GM10847 (cell line): ENCODE results near the gene PYGB.

Source experiments
- POLR2A ChIP-seq: IDR thresholded peaks from 2 replicates; pipeline ENCODE4 v1.6.1; 2011; ENCODE audit not compliant: insufficient read length; ENCODE audit errors: extremely low read depth

Gene PYGB

DNA sequence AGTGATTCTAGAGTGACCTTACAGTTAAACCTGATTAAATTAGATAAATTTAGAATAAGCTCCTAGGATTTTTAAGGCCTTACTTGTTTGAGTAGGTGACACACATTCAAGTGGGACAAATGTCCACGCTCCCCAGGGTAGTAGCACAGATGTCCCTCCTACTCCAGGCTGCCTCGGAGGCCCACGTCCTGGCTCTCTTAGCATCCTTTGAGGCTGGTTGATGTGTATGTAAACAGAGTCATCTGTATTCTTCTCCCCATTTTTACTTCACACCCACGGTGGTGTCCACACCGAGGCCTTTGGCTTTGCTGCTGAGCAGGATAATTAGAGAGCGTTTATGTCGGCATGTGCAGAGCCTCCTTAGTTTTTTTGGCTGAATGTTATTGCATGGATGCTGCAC, 36.6 kb upstream of the PYGB start:
- no peak for TF ChIP-seq POLR2A

DNA sequence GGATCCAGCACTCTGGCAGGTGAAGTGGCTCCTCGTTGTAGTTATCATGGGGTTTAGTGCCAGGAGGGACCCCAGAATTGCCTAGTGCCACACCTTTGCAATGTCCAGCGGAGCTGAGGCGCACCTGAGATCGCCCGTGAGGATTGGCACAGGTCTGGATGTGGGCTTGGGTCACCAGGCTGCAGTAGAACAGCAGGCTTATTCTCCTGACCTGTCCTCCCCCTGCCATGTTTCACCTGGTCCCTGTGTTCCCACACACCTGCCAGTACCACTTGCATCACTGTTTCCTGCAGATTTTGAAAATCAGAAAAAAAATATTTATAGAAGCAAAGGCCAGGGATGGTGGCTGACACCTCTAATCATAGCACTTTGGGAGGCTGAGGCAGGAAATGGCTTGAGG, 35.6 kb upstream of the PYGB start:
- TF ChIP-seq POLR2A = no peak

- TF ChIP-seq POLR2A = no peak
These were observed 34.1 kb upstream of the PYGB start for GRCh38 chr20:25213566-25214425.

GRCh38 chr20:25214426-25214790, 33.5 kb upstream of the PYGB start:
- TF ChIP-seq POLR2A = no peak

GRCh38 chr20:25214819-25215218, 33.1 kb upstream of the PYGB start:
- no peak for TF ChIP-seq POLR2A

GRCh38 chr20:25215521-25215920, 32.4 kb upstream of the PYGB start:
- TF ChIP-seq POLR2A = no peak

GRCh38 chr20:25216199-25216945, 31.5 kb upstream of the PYGB start:
- TF ChIP-seq POLR2A = no peak

DNA sequence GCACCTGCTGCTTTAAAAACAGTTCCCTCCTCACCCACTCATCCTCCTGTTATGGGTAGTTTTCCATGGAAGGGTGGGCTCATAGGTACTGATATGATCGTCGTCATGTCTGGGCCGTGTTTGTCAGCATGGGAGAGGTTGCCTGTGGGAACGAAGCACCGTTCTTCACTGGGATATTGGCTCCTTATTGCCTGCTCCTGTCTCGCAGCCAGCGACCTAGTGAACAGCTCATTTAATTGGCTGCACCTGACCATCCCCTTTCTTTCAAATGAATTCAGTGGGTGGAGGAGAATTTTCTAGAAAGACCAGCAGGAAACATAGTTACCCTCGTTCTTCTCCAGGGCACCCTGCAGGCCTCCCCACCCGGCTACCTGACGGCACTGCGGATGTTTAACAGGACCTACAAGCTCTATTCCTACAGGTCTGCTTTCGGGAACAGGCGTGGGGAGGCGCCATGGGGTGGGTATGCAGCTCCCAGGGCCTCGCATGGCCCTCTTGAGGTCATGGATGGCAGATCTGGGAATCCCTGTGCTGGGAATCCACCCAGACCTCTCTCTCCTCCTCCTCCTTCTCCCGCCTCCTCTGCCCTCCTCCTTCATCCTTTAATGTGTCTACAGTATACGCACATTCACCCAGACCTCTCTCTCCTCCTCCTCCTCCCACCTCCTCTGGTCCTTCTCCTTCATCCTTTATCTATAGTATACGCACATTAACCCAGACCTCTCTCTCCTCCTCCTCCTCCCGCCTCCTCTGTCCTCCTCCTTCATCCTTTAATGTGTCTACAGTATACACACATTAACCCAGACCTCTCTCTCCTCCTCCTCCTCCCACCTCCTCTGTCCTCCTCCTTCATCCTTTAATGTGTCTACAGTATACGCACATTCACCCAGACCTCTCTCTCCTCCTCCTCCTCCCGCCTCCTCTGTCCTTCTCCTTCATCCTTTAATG, 30.4 kb upstream of the PYGB start:
- TF ChIP-seq POLR2A = no peak

- no peak for TF ChIP-seq POLR2A
These were observed 29.8 kb upstream of the PYGB start for GRCh38 chr20:25218109-25218486.

- TF ChIP-seq POLR2A = no peak
These were observed 29.4 kb upstream of the PYGB start for GRCh38 chr20:25218492-25218891.

DNA sequence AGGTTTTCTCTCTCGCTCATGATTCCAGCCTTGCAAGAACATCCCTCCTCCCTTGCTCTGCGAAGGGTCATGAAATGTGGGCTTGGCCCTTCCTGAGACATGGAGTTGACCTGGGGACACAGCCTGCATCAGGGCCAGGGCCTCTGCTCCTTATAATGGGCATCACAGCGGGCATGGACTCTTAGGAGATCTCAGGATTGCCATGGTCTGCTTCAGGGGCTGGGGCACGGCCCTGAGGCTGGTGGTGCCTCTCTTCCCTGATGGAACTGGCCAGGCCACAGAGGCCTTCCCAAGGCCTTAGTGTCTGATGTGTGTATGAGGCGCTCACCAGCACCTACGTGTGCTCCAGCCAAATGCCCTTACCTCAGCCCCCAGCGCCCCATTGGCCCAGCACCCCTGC, 28.5 kb upstream of the PYGB start:
- TF ChIP-seq POLR2A = no peak

GRCh38 chr20:25220021-25220730, 27.7 kb upstream of the PYGB start:
- TF ChIP-seq POLR2A = no peak

DNA sequence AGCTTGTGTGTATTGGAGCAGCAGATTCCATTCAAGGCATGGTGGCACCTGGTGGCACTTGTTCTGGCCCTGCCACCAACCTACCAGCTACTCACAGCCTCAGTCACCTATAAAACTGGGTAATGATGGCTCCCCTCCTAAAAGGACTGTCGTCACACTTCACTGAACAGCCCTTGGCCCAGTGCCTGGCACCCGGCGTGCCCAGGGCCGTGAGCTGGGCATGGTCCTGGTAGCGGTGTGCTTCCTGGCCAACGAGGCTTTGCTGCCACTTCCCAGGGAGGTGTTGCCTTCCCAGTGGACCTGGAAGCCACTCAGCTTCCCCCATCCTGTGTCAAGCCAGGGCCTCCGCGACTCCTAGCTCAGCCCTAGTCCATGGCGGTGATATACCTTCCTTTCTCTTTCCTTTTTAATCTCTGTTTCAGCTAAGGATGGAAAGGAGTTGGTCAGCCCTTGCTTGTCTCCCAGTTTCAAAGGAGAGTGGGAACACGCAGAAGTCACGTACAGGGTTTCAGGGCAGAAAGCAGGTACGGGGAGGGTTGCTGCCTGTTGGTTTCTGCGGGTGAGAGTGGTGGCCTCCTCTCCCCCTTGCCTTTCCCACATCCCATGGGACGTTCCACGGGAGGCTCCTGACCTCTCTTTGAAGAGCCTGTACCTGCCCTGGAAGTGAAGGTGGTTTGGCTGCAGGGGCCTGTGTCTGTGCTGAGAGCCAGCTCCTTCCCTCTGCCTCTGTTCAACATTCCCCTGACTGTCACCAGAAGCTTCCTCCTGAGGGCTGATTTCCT, 26.9 kb upstream of the PYGB start:
- no peak for TF ChIP-seq POLR2A
